Neutrophil (primary cell): ENCODE results near the gene DHX34.

Experiments
- H3K27ac ChIP-seq: fragments of 200-600 bp; sonication (generic); 2 replicates; pipeline ENCODE4 v1.5.1; 2016; ENCODE audit warnings: mild to moderate bottlenecking, moderate library complexity
- H3K27me3 ChIP-seq: fragments of 200-600 bp; sonication (generic); 2 replicates; pipeline ENCODE4 v1.6.0; 2016; ENCODE audit warnings: mild to moderate bottlenecking
- H3K36me3 ChIP-seq: fragments of 200-600 bp; sonication (generic); 2 replicates; pipeline ENCODE4 v1.5.1; 2017
- H3K4me1 ChIP-seq, 2 experiments: fragments of 200-600 bp in 1 of 2; sonication (generic) in 1 of 2; 1 replicate in 1 of 2; 2 replicates in 1 of 2; pipeline versions ENCODE4 v1.5.1 to v1.6.1; 2013 to 2016; ENCODE audit warnings: low read depth in 1 of 2, low read length in 1 of 2, mild to moderate bottlenecking in 1 of 2, moderate library complexity in 1 of 2; ENCODE audit not compliant: control insufficient read depth in 1 of 2, insufficient read depth in 1 of 2
- H3K4me3 ChIP-seq, 2 experiments: fragments of 200-600 bp in 1 of 2; sonication (generic) in 1 of 2; 1 replicate in 1 of 2; 2 replicates in 1 of 2; pipeline ENCODE4 v1.5.1; 2013 to 2016; ENCODE audit warnings: low read depth in 1 of 2, low read length in 1 of 2, mild to moderate bottlenecking in 1 of 2, moderate library complexity in 1 of 2
- H3K9me3 ChIP-seq: fragments of 200-600 bp; sonication (generic); 2 replicates; pipeline ENCODE4 v1.5.1; 2016
- CTCF ChIP-seq: fragments of 200-600 bp; sonication (generic); IDR thresholded peaks from 2 replicates; pipeline ENCODE4 v1.5.1; 2016; ENCODE audit warnings: antibody characterized with exemption

Gene DHX34

GRCh38 chr19:47404334-47405196 lies 55.5 kb downstream of the DHX34 start:
- no peaks in the 10 kb centered on the region for H3K9me3 ChIP-seq
- H3K4me3 ChIP-seq: no peak overlapping the region
- H3K27me3 ChIP-seq: peaks cover 97% of the 10 kb centered on the region
- H3K4me1 ChIP-seq: no peaks in the 10 kb centered on the region
- H3K36me3 ChIP-seq: no peaks in the 10 kb centered on the region
- no peak overlapping the region for H3K27ac ChIP-seq
- TF ChIP-seq CTCF: no peak

- no peaks in the 10 kb centered on the region for H3K36me3 ChIP-seq
- no peak overlapping the region for H3K27ac ChIP-seq
- H3K27me3 ChIP-seq: peaks cover 97% of the 10 kb centered on the region
- no peak overlapping the region for H3K4me3 ChIP-seq
- H3K4me1 ChIP-seq: no peaks in the 10 kb centered on the region
- H3K9me3 ChIP-seq: no peaks in the 10 kb centered on the region
- TF ChIP-seq CTCF: no peak
Measured at GRCh38 chr19:47405197-47405550, 56.1 kb downstream of the DHX34 start.

GRCh38 chr19:47405854-47406417 lies 56.8 kb downstream of the DHX34 start:
- Histone ChIP-seq H3K4me1 (no peaks in the 10 kb centered on the region), H3K27me3 (peaks cover 95% of the 10 kb centered on the region), H3K9me3 (no peaks in the 10 kb centered on the region), H3K4me3 (no peak overlapping the region), H3K36me3 (no peaks in the 10 kb centered on the region), H3K27ac (no peak overlapping the region)
- no peak for TF ChIP-seq CTCF

- Histone ChIP-seq H3K4me3 (no peak overlapping the region), H3K36me3 (no peaks in the 10 kb centered on the region), H3K27me3 (peaks cover 93% of the 10 kb centered on the region), H3K27ac (no peak overlapping the region), H3K9me3 (no peaks in the 10 kb centered on the region), H3K4me1 (no peaks in the 10 kb centered on the region)
- no peak for TF ChIP-seq CTCF
Measured at GRCh38 chr19:47406711-47407416, 57.7 kb downstream of the DHX34 start.

GRCh38 chr19:47407417-47407774 lies 58.3 kb downstream of the DHX34 start:
- H3K27me3 ChIP-seq: peaks cover 94% of the 10 kb centered on the region
- no peak overlapping the region for H3K4me3 ChIP-seq
- no peaks in the 10 kb centered on the region for H3K4me1 ChIP-seq
- H3K36me3 ChIP-seq: no peaks in the 10 kb centered on the region
- H3K9me3 ChIP-seq: no peaks in the 10 kb centered on the region
- H3K27ac ChIP-seq: no peak overlapping the region
- no peak for TF ChIP-seq CTCF
